Effector memory CD8-positive, alpha-beta T cell (primary cell): ENCODE measurements around the gene HEATR1.
A peak's percentile ranks its signal among the peaks of the same experiment; 100 is the strongest.
"Not testable (repeated sequence)": the region's sequence is repeated elsewhere in the genome, so short reads cannot be mapped to it uniquely, and the experiment has no call there.

Experiments used
- ATAC-seq: fragments of 150-1000 bp; cut with Tn5 transposase; replicated peaks from 2 replicates; pipeline ENCODE4 v1.10.0; 2021; ENCODE audit warnings: mild to moderate bottlenecking, moderate library complexity
- DNase-seq, 3 experiments: peaks; one replicate each; pipeline ENCODE4 v3.0.0; 2021
- H3K27ac Mint-ChIP-seq, 2 donors: one replicate each; pipeline ENCODE4 v1.8.0; 2022; ENCODE audit warnings: mild to moderate bottlenecking in 2 of 2, mixed read lengths in 2 of 2, moderate library complexity in 2 of 2
- H3K27me3 Mint-ChIP-seq, 2 donors: one replicate each; pipeline ENCODE4 v1.8.0; 2022; ENCODE audit warnings: mixed read lengths in 2 of 2
- H3K36me3 Mint-ChIP-seq: one replicate; pipeline ENCODE4 v1.8.0; 2022; ENCODE audit warnings: mild to moderate bottlenecking, moderate library complexity, mixed read lengths; ENCODE audit not compliant: insufficient read depth
- H3K4me1 Mint-ChIP-seq, 2 donors: one replicate each; pipeline ENCODE4 v1.8.0; 2022; ENCODE audit warnings: low read depth in 2 of 2, mixed read lengths in 2 of 2
- H3K4me3 Mint-ChIP-seq, 2 donors: one replicate each; pipeline ENCODE4 v1.8.0; 2022; ENCODE audit warnings: mild to moderate bottlenecking in 2 of 2, mixed read lengths in 2 of 2, moderate library complexity in 2 of 2
- H3K9me3 Mint-ChIP-seq, 2 donors: one replicate each; pipeline ENCODE4 v1.8.0; 2022; ENCODE audit warnings: mixed read lengths in 2 of 2

The HEATR1 gene

GRCh38 chr1:236612349-236612748 is 8.0 kb upstream of the HEATR1 start:
- Mint-ChIP-seq H3K36me3 (peaks cover 3% of the 10 kb centered on the region), H3K4me3 (no peak overlapping the region), H3K27ac (no peak overlapping the region), H3K4me1 (no peaks in the 10 kb centered on the region), H3K9me3 (no peaks in the 10 kb centered on the region), H3K27me3 (peaks cover 63 to 80% of the 10 kb centered on the region in 2 donors)
- no peak for ATAC-seq
- DNase-seq: no peak

- Mint-ChIP-seq H3K4me3 (no peak overlapping the region), H3K9me3 (no peaks in the 10 kb centered on the region), H3K4me1 (peaks cover 2 to 8% of the 10 kb centered on the region in 2 donors), H3K36me3 (peaks cover 9% of the 10 kb centered on the region), H3K27ac (no peak overlapping the region), H3K27me3 (peaks cover 45 to 53% of the 10 kb centered on the region in 2 donors)
- ATAC-seq (no peak), DNase-seq (no peak)
Observed at GRCh38 chr1:236608930-236609726, 4.8 kb upstream of the HEATR1 start.

- Mint-ChIP-seq H3K27me3 (peaks cover 41 to 49% of the 10 kb centered on the region in 2 donors), H3K36me3 (peaks cover 22% of the 10 kb centered on the region), H3K4me1 (peaks cover 8 to 21% of the 10 kb centered on the region in 2 donors)
- ATAC-seq, DNase-seq, H3K4me3 Mint-ChIP-seq, H3K9me3 Mint-ChIP-seq, H3K27ac Mint-ChIP-seq: not testable (repeated sequence)
Observed at GRCh38 chr1:236607597-236607996, 3.3 kb upstream of the HEATR1 start.

GRCh38 chr1:236604905-236605806 is 840 bp upstream of the HEATR1 start:
- H3K36me3 Mint-ChIP-seq: peaks cover 45% of the 10 kb centered on the region
- H3K27me3 Mint-ChIP-seq: peaks cover 23 to 26% of the 10 kb centered on the region in 2 donors
- no peak for DNase-seq
- peak overlapping the region; percentile 92 for H3K4me3 Mint-ChIP-seq
- ATAC-seq: no peak
- no peaks in the 10 kb centered on the region for H3K9me3 Mint-ChIP-seq
- peaks cover 14 to 25% of the 10 kb centered on the region in 2 donors for H3K4me1 Mint-ChIP-seq
- peak overlapping the region; percentile 90 to 96 for H3K27ac Mint-ChIP-seq

GRCh38 chr1:236602171-236602570 is 2.1 kb downstream of the HEATR1 start:
- H3K36me3 Mint-ChIP-seq: peaks cover 60% of the 10 kb centered on the region
- no peaks in the 10 kb centered on the region for H3K9me3 Mint-ChIP-seq
- H3K4me1 Mint-ChIP-seq: peaks cover 17 to 31% of the 10 kb centered on the region in 2 donors
- no peak overlapping the region for H3K27ac Mint-ChIP-seq
- H3K27me3 Mint-ChIP-seq: no peaks in the 10 kb centered on the region
- H3K4me3 Mint-ChIP-seq: no peak overlapping the region
- DNase-seq (no peak), ATAC-seq (no peak)

- Mint-ChIP-seq H3K27ac (no peak overlapping the region), H3K4me3 (no peak overlapping the region), H3K27me3 (no peaks in the 10 kb centered on the region), H3K9me3 (no peaks in the 10 kb centered on the region), H3K36me3 (peaks cover 94% of the 10 kb centered on the region), H3K4me1 (no peaks in the 10 kb centered on the region)
- no peak for ATAC-seq
- no peak for DNase-seq
Observed at GRCh38 chr1:236590553-236591150, 13.7 kb downstream of the HEATR1 start.

- no peaks in the 10 kb centered on the region for H3K27me3 Mint-ChIP-seq
- H3K27ac Mint-ChIP-seq: no peak overlapping the region
- H3K36me3 Mint-ChIP-seq: peaks cover 96% of the 10 kb centered on the region
- ATAC-seq: no peak
- no peaks in the 10 kb centered on the region for H3K4me1 Mint-ChIP-seq
- no peaks in the 10 kb centered on the region for H3K9me3 Mint-ChIP-seq
- DNase-seq: no peak
- H3K4me3 Mint-ChIP-seq: no peak overlapping the region
Observed at GRCh38 chr1:236589531-236589930, 14.8 kb downstream of the HEATR1 start.

- Mint-ChIP-seq H3K4me3 (no peak overlapping the region), H3K27ac (no peak overlapping the region), H3K4me1 (no peaks in the 10 kb centered on the region), H3K36me3 (peaks cover 93% of the 10 kb centered on the region), H3K9me3 (no peaks in the 10 kb centered on the region), H3K27me3 (no peaks in the 10 kb centered on the region)
- DNase-seq (no peak), ATAC-seq (no peak)
Observed at GRCh38 chr1:236581528-236581927, 22.8 kb downstream of the HEATR1 start.

- not testable (repeated sequence) for H3K27ac Mint-ChIP-seq, ATAC-seq, H3K9me3 Mint-ChIP-seq, H3K27me3 Mint-ChIP-seq, H3K4me3 Mint-ChIP-seq, DNase-seq, H3K4me1 Mint-ChIP-seq
- H3K36me3 Mint-ChIP-seq: peaks cover 93% of the 10 kb centered on the region
Observed at GRCh38 chr1:236580404-236580803, 23.9 kb downstream of the HEATR1 start.

- H3K9me3 Mint-ChIP-seq: no peaks in the 10 kb centered on the region
- H3K27ac Mint-ChIP-seq: no peak overlapping the region
- no peaks in the 10 kb centered on the region for H3K4me1 Mint-ChIP-seq
- no peaks in the 10 kb centered on the region for H3K27me3 Mint-ChIP-seq
- DNase-seq (no peak), ATAC-seq (no peak)
- no peak overlapping the region for H3K4me3 Mint-ChIP-seq
- H3K36me3 Mint-ChIP-seq: peaks cover 89% of the 10 kb centered on the region
Observed at GRCh38 chr1:236578661-236579060, 25.7 kb downstream of the HEATR1 start.

GRCh38 chr1:236577041-236577440 is 27.3 kb downstream of the HEATR1 start:
- not testable (repeated sequence) for DNase-seq, H3K4me3 Mint-ChIP-seq, H3K27me3 Mint-ChIP-seq, ATAC-seq, H3K9me3 Mint-ChIP-seq, H3K4me1 Mint-ChIP-seq, H3K27ac Mint-ChIP-seq
- H3K36me3 Mint-ChIP-seq: peaks cover 89% of the 10 kb centered on the region

- Mint-ChIP-seq H3K4me1 (no peaks in the 10 kb centered on the region), H3K27me3 (no peaks in the 10 kb centered on the region), H3K36me3 (peaks cover 89% of the 10 kb centered on the region), H3K4me3 (no peak overlapping the region), H3K27ac (peak overlapping the region in 1 of 2 donors; percentile 13), H3K9me3 (no peaks in the 10 kb centered on the region)
- ATAC-seq (no peak), DNase-seq (no peak)
Observed at GRCh38 chr1:236576004-236576403, 28.3 kb downstream of the HEATR1 start.

- no peak for ATAC-seq
- no peak for DNase-seq
- Mint-ChIP-seq H3K4me3 (no peak overlapping the region), H3K27ac (peak overlapping the region in 1 of 2 donors; percentile 13), H3K27me3 (no peaks in the 10 kb centered on the region), H3K36me3 (peaks cover 88% of the 10 kb centered on the region), H3K4me1 (no peaks in the 10 kb centered on the region), H3K9me3 (no peaks in the 10 kb centered on the region)
Observed at GRCh38 chr1:236575523-236575922, 28.8 kb downstream of the HEATR1 start.
